ENCODE measurements around the gene QRFP. TPM values are rescaled to one million over a fixed set of nuclear protein-coding genes. Genes with fewer than 3 reads are reported as not detected.

QRFP gene
- total RNA-seq, 1 experiment from 2014 or later = not detected

DNA sequence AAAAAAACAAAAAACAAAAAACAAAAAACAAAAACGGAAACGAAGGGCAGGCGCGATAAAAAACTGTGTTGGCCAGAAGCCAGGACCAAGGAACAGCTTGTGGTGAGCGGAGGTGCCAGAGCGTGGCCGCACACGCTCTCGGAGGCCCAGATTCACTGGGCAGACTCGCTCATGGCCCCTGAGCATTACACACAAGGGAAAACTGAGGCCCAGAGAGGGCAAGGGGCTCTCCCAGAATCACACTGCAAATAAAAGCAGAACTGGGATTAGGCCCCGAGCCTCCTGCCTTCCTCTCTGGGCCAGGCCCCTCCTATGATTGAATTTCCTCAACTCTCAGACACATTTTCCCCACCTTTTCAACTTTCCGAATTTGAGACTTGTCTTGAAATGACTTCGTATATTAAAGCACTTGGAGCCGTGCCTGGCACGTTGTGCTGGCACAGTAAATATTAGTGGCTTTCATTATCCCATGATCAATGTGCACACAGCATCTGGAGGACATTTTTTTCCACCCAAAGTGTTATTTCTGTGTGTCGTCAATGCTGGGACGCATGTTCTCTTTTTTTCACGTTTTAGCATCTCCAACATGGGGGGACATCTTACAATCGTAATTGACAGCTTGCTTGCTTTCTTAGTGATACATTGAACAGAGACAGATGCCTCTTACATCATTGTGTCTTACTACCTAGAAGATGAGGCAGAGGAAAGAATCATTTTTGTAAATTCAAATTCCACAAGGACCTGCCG, 35.1 kb upstream of the QRFP start:
- no peaks in the 10 kb centered on the region for H3F3A ChIP-seq (ENCODE audit: low read length, unreplicated experiment)
- no TSS peak for BruUV-seq (replicated peaks)
- ATAC-seq (no peak), DNase-seq (no peak)
- no peaks in the 10 kb centered on the region for H3K79me2 ChIP-seq (ENCODE audit: low read length)
- peaks cover 45% of the 10 kb centered on the region for H3K4me1 ChIP-seq (ENCODE audit: insufficient read depth, low read length)
- no peaks in the 10 kb centered on the region for H3K9me2 ChIP-seq (replicated peaks; ENCODE audit: low read length)
- H3K27ac ChIP-seq (ENCODE audit: low read length) = no peak overlapping the region
- ChIA-PET CTCF (no interaction called here), POLR2A (ENCODE audit: unreplicated experiment) (no interaction called here)
- no peaks in the 10 kb centered on the region for H3K36me3 ChIP-seq (ENCODE audit: low read depth, low read length)
- no peak overlapping the region for H3K9ac ChIP-seq (ENCODE audit: low read length)
- intact Hi-C loops (cut with micrococcal nuclease) = loop anchor here (5.0 kb wide), 1 partner anchor 34 kb away; the partner anchor contains the start of gene QRFP
- no peaks in the 10 kb centered on the region for H4K20me1 ChIP-seq (ENCODE audit: low read length)
- H3K4me3 ChIP-seq (ENCODE audit: low read length) = no peak overlapping the region
- no peaks in the 10 kb centered on the region for H3K9me3 ChIP-seq (ENCODE audit: low read length)
- no peak overlapping the region for H2AFZ ChIP-seq (ENCODE audit: low read length)
- TF ChIP-seq EZH2phosphoT487 (IDR thresholded peaks at IDR 0.05; ENCODE audit: borderline replicate concordance, low read length) = no peak
- H3K27me3 ChIP-seq (ENCODE audit: low read length) = no peaks in the 10 kb centered on the region
- H3K4me2 ChIP-seq (ENCODE audit: low read length) = no peak overlapping the region

DNA sequence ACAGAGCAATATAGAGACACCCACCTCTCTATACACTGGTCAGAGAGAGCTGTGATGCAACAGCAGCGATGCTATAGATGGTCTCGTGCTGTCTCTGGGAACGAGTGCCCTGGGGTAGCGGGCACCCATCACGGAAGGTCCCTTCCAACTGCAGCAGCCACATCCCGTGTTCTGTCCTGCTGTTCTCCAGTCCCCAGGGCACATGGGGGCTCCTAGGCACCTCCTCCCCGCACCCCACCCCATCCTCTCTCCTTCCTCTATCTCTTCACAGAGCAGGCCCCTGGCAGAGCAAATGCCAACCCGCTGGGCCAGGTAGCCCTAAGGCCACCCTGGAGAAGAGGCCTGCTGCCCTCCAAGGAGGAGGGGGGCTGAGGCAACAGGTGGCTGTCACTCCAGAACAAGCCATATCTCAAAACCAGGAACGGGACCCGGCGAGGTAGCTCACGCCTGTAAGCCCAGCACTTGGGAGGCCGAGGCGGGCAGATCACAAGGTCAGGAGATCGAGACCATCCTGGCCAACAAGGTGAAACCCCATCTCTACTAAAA, 34.3 kb upstream of the QRFP start:
- no peak overlapping the region for H3K9ac ChIP-seq (ENCODE audit: low read length)
- peaks cover 38% of the 10 kb centered on the region for H3K4me1 ChIP-seq (ENCODE audit: insufficient read depth, low read length)
- ATAC-seq (no peak), DNase-seq (no peak)
- H2AFZ ChIP-seq (ENCODE audit: low read length) = no peak overlapping the region
- no peaks in the 10 kb centered on the region for H3K9me2 ChIP-seq (replicated peaks; ENCODE audit: low read length)
- no peaks in the 10 kb centered on the region for H3F3A ChIP-seq (ENCODE audit: low read length, unreplicated experiment)
- no peak overlapping the region for H3K4me2 ChIP-seq (ENCODE audit: low read length)
- intact Hi-C loops (cut with micrococcal nuclease) = loop anchor here (5.0 kb wide), 1 partner anchor 34 kb away; the partner anchor contains the start of gene QRFP
- ChIA-PET CTCF (no interaction called here), POLR2A (ENCODE audit: unreplicated experiment) (no interaction called here)
- no peak overlapping the region for H3K27ac ChIP-seq (ENCODE audit: low read length)
- TF ChIP-seq, protein P1, sequence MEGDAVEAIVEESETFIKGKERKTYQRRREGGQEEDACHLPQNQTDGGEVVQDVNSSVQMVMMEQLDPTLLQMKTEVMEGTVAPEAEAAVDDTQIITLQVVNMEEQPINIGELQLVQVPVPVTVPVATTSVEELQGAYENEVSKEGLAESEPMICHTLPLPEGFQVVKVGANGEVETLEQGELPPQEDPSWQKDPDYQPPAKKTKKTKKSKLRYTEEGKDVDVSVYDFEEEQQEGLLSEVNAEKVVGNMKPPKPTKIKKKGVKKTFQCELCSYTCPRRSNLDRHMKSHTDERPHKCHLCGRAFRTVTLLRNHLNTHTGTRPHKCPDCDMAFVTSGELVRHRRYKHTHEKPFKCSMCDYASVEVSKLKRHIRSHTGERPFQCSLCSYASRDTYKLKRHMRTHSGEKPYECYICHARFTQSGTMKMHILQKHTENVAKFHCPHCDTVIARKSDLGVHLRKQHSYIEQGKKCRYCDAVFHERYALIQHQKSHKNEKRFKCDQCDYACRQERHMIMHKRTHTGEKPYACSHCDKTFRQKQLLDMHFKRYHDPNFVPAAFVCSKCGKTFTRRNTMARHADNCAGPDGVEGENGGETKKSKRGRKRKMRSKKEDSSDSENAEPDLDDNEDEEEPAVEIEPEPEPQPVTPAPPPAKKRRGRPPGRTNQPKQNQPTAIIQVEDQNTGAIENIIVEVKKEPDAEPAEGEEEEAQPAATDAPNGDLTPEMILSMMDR (conservative IDR thresholded peaks at IDR 0.05; ENCODE audit: low read depth, low read length) = no peak
- TF ChIP-seq EZH2 (IDR thresholded peaks at IDR 0.05; ENCODE audit: low read length, unreplicated experiment) (no peak), EZH2phosphoT487 (IDR thresholded peaks at IDR 0.05; ENCODE audit: borderline replicate concordance, low read length) (no peak)
- no peaks in the 10 kb centered on the region for H3K79me2 ChIP-seq (ENCODE audit: low read length)
- H3K36me3 ChIP-seq (ENCODE audit: low read depth, low read length) = no peaks in the 10 kb centered on the region
- H3K4me3 ChIP-seq (ENCODE audit: low read length) = no peak overlapping the region
- no peaks in the 10 kb centered on the region for H3K27me3 ChIP-seq (ENCODE audit: low read length)
- H3K9me3 ChIP-seq (ENCODE audit: low read length) = no peaks in the 10 kb centered on the region
- H4K20me1 ChIP-seq (ENCODE audit: low read length) = no peaks in the 10 kb centered on the region
- no TSS peak for BruUV-seq (replicated peaks)

DNA sequence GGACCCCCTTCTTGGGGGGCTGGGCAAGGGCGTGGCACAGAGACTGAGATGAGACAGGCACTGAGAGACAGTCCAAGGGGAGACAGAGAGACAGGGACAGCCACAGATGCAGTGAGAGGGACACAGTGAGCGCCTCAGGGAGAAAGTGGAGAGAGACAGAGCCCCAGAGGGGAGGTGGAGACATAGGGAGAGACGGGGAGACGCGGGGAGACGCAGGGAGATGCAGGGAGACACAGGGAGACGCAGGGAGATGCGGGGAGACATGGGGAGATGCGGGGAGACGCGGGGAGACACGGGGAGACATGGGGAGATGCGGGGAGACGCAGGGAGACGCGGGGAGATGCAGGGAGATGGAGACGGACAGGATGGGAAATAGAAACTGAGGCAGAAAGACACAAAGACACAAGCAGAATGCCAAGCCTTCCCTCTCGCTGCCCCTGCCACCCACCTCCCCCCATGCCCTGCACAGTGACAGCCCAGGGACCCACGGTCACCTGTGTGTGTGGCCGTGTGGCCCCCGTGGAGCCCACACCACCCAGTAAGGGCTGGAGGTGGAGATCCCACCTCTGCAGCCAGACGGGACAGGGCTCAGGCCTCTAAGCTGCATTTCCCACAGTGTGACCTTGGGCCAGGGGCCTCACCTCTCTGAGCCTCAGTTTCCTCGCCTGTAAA, 33.7 kb upstream of the QRFP start:
- POLR2A ChIA-PET (ENCODE audit: unreplicated experiment) = no interaction called here
- intact Hi-C loops (cut with micrococcal nuclease) = loop anchor here (5.0 kb wide), 1 partner anchor 33 kb away; the partner anchor contains the start of gene QRFP
- H3K4me3 ChIP-seq (ENCODE audit: low read length) = no peak overlapping the region
- H3K9me2 ChIP-seq (replicated peaks; ENCODE audit: low read length) = no peaks in the 10 kb centered on the region
- H3K79me2 ChIP-seq (ENCODE audit: low read length) = no peaks in the 10 kb centered on the region
- no peak overlapping the region for H3K9ac ChIP-seq (ENCODE audit: low read length)
- no peaks in the 10 kb centered on the region for H3K36me3 ChIP-seq (ENCODE audit: low read depth, low read length)
- DNase-seq = no peak
- peaks cover 42% of the 10 kb centered on the region for H3K4me1 ChIP-seq (ENCODE audit: insufficient read depth, low read length)
- H4K20me1 ChIP-seq (ENCODE audit: low read length) = no peaks in the 10 kb centered on the region
- no peaks in the 10 kb centered on the region for H3F3A ChIP-seq (ENCODE audit: low read length, unreplicated experiment)
- H2AFZ ChIP-seq (ENCODE audit: low read length) = no peak overlapping the region
- ATAC-seq = no peak
- BruUV-seq (replicated peaks) = no TSS peak
- H3K27me3 ChIP-seq (ENCODE audit: low read length) = no peaks in the 10 kb centered on the region
- no peaks in the 10 kb centered on the region for H3K9me3 ChIP-seq (ENCODE audit: low read length)
- H3K4me2 ChIP-seq (ENCODE audit: low read length) = no peak overlapping the region
- TF ChIP-seq, protein P1 (conservative IDR thresholded peaks at IDR 0.05; ENCODE audit: low read depth, low read length) = no peak
- TF ChIP-seq EZH2phosphoT487 (IDR thresholded peaks at IDR 0.05; ENCODE audit: borderline replicate concordance, low read length) (no peak), EZH2 (IDR thresholded peaks at IDR 0.05; ENCODE audit: low read length, unreplicated experiment) (no peak)
- CTCF ChIA-PET = no interaction called here
- H3K27ac ChIP-seq (ENCODE audit: low read length) = no peak overlapping the region
